ENCODE data around the gene USE1.

USE1 gene

DNA sequence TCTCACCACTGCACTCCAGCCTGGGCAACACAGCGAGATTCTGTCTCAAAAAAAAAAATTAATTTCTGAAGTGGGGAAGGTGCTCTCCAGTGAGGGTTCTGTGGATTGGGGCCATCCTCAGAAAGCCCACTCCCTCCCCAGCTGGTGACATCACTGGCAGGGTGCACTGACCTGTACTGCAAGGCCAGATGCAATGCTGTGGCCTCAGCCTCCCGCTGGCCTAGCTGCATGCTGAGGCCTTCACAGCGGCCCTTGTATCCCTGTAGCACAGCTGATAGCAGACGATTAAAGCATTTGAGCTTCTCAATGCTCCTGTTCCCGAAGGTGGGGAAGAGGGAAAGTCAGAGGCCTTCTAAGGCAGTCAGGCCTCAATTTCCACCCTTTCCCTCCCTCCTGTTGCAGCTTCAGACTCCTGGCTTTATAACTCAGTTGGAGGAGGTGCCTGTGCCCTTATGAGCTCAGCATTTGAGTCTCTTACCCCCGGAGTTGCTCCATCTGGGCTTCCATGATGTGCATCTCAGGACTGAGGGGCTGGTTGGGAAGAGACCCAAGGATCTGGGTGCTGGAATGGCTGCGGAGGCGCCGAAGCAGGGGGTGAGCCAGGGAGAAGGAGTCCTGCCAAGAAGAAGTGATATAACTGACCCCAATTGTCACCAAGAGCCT is 44.1 kb downstream of the USE1 start:
- no peak for DNase-seq (ENCODE audit: low read depth)

DNA sequence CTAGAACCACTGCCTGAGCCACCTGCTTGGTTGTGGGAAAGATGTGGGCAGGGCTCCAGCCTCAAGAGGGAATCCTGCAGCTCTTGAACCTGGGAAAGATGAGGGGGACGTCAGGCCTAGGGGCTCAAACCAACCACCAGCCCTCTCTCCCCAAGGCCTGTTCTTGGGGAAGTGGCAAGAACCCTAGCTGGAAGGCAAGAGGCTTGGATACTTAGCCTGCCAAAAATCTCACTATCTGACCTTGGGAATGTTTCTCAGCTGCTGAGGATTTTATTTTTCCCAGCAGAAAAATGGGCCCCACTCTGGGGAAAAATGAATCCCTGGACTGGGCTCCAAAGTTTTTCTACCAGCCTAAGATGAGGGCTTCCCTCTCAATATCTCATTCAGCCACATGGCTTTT is 44.8 kb downstream of the USE1 start:
- DNase-seq (ENCODE audit: low read depth) = no peak

DNA sequence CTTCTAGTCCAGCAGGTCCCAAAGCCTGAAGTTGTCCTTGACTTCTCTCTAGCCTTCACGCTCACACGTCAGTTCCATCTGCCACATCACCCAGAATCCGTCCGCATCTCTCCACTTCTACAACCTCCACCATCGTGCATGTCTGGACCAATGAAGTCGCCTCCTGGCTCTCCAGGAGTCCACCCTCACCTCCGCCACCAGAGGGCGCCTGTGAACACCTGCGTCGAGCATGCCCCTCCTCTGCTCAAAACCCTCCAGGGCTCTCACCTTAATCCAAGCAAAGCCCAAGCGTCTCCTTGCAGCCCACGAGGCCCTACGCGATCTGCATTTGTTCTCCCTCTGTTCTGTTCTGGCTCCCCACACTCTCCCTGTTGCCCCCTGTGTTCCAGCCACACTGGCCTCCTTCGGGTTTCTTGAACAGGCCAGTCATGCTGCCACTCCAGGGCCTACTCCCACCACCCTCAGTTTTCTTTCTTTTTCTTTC is 45.7 kb downstream of the USE1 start:
- DNase-seq (ENCODE audit: low read depth) = peak; percentile 84

DNA sequence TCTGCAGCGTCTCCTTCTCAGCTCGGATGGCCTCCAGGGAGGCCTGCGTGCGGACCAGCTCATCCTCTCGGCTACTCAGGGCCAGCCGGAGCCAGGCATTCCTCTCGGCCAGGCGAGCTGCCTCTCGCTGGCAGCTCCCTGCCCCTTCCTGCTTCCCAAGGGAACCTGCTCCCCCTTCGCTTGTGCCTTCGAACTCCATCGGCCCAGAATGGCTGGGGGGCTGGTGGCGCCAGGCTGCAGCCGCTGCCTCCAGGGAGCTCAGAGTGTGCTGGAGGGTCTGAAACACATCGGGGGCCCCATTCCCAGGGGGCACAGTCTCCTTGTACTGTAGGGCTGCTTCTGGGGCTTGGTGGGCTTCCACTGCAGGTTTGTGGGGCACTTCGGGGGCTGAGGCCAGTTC is 47.4 kb downstream of the USE1 start:
- no peak for DNase-seq (ENCODE audit: low read depth)

DNA sequence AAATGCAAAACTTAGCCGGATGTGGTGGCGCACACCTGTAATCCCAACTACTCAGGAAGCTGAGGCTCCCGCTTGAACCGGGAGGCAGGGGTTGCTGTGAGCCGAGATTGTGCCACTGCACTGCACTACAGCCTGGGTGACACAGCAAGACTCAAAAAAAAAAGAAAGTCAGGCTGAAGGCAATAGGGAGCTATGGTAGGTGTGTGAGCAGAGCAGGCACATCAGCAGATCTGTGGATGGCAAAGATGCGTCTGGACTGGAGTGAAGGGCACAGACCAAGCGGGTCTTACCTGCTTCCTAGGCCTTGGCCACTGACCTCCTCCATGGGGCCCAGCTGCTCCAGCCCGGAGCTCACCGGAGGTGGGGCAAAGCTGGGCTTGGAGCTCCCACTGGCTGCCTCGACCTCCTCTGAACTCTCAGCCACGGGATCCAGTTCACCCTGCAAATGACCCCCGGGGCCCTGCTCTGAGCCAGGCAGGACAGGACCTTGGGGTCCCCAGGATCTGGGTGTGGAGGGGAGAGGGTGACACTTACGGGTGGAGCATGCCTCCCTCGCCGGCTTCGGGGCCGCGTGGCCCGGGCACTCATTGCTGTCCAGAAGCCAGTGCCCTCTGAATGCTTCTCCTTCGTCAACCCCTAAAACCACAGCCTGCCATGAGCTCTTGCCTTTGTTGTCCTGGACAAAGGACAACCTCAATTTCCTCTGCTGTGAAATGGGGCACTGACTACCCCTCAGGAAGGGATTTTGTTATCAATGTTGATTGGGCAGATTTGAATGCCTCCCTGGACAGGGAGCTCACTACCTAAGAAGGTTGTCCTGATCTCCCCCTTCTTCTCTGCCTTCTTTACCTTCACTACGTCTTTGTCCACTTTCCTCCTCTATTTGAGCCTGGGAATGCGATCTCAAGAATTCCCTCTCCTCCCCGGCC is 48.8 kb downstream of the USE1 start:
- no peak for DNase-seq (ENCODE audit: low read depth)

DNA sequence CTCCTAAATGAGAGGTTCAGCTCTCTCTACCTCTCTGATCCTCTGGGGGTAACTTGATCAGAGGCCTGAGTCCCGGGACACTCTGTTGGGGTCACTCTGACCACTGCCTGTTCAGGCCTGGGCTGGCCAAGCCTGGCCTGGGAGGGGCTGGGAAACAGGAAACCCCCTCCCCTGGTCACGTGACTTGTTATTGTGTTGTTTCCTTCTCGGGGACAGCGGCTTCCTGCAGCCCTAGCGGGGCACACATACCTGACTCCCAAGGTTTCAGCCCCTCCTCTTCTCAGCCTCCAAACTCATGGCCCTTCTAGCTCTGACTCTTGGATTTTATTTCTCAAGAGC is 49.5 kb downstream of the USE1 start, which contains the start of gene USHBP1:
Gene USHBP1, minus strand, starts transcription at position 105 of the 339 bp plus-strand sequence. CDS start 446 bp downstream, outside the sequence.
- no peak for DNase-seq (ENCODE audit: low read depth)

DNA sequence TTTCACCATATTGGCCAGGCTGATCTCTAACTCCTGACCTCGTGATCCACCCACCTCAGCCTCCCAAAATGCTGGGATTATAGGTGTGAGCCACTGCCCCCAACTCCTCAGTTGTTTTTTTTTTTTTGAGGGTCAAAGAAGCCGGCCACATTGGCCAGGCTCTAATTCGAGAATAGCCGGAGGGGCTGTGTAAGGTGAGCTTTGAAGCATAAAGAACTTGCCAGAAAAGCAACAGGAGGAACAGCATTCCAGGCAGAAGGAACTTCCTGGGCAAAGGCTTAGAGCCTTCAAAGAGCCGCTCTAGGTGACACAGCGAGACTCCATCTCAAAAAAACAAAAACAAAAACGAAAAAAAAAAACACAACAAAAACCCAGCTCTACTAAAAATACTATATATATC is 50.9 kb downstream of the USE1 start:
- DNase-seq (ENCODE audit: low read depth) = no peak

DNA sequence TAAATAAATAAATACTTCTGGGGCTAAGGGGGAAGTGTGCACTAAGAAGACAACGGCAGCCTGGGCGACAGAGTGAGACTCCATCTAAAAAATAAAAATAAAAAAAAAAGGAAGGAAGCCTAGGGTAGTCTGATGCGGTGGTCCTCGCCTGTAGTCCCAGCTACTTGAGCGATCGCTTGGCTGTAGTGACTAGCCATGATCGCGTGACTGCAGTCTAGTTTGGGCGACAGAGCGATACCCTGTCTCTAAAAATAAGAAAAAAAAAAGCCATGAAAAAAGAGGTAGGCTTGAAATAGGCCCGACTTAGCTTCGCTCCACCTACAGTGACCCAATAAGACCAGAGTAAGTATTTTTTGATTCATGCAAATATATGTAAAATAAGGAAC is 51.4 kb downstream of the USE1 start:
- DNase-seq (ENCODE audit: low read depth) = no peak

DNA sequence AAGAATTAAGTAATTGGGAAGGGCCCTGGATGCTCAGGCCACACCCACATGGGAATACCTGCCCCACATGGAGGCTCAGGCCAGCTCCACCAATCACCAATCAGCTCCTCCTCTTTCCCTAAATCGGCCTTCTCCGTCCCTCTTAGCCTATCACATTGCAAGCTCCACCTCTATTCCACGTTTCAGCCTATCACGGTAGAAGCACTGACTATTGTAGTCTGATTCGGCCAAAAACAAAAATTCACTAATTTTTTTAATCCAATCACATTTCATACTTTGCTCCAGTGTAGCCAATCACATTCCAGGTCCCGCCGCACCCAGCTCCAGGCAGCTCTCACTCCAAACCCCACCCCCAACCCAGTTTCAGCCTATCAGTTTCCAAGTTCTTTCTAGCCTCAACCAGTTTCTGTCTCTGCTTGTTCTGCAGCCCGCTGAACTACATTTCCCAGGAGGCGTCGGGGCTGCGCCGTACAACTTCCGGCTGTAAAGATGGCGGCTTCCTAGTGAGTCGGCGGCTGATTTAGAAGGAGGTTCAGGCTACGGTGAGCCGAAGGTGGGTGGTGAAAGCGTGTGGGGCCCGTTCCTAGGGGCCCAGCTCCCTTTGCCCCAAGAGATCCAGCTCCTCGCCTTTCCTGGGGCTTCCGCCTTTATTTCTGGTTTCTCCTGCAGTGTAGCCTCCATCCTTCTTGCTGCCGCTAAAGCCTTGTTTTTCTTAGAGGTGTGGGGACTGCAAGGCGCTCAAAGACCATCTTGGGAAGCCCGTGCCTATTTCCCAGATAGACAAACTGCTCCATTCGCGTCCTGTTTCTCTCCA is 52.0 kb downstream of the USE1 start, which contains the start of gene BABAM1:
Gene BABAM1, plus strand, starts transcription at position 469 of the 814 bp plus-strand sequence. CDS start 1,364 bp downstream, outside the sequence.
- DNase-seq (ENCODE audit: low read depth) = peak; percentile 92

DNA sequence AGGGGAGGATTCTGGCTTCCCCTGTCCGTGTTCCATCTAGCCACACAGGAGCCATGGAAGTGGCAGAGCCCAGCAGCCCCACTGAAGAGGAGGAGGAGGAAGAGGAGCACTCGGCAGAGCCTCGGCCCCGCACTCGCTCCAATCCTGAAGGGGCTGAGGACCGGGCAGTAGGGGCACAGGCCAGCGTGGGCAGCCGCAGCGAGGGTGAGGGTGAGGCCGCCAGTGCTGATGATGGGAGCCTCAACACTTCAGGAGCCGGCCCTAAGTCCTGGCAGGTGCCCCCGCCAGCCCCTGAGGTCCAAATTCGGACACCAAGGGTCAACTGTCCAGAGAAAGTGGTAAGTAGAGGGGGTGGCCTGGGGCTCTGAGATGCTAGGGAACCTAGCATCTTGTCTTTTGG is 53.6 kb downstream of the USE1 start:
- no peak for DNase-seq (ENCODE audit: low read depth)
